ENCODE results near the gene HEPN1. TPM values are rescaled to one million over a fixed set of nuclear protein-coding genes. Genes with fewer than 3 reads are reported as not detected.

HEPN1 gene
- total and polyA plus RNA-seq, 2 of the 8 experiments (the other 6 are each of a cell fraction or from before 2014, with no cell fraction given) = not detected

- Histone ChIP-seq H2BK12ac (ENCODE audit: low read depth, low read length) (no peak overlapping the region), H3K23me2 (ENCODE audit: low read depth, low read length) (peaks cover 15% of the 10 kb centered on the region; the same call in 1 of the 2 replicates), H3K36me3 (ENCODE audit: control insufficient read depth in 2 of 4, insufficient read depth in 4 of 4, low read length in 3 of 4) (no peaks in the 10 kb centered on the region), H4K8ac (ENCODE audit: extremely low read depth, insufficient read depth, low read length) (no peak overlapping the region), H3K9me3 (ENCODE audit: insufficient read depth in 2 of 2, low read depth in 1 of 2, low read length in 1 of 2) (no peaks in the 10 kb centered on the region), H2BK20ac (ENCODE audit: low read length) (no peak overlapping the region), H2BK120ac (replicated peaks; ENCODE audit: low read depth, low read length) (no peak overlapping the region), H4K20me1 (replicated peaks in 1 of 2; ENCODE audit: control insufficient read depth in 1 of 2, insufficient read depth in 2 of 2, low read length in 2 of 2) (no peaks in the 10 kb centered on the region), H2BK15ac (ENCODE audit: low read length) (no peak overlapping the region), H3K79me1 (ENCODE audit: low read depth, low read length) (no peaks in the 10 kb centered on the region), H2BK5ac (ENCODE audit: low read depth, low read length) (no peak overlapping the region), H4K91ac (replicated peaks; ENCODE audit: insufficient read length, low read length) (no peak overlapping the region), H2AFZ (ENCODE audit: low read length) (no peak overlapping the region), H2AK5ac (ENCODE audit: low read depth, low read length) (no peak overlapping the region), H3K79me2 (ENCODE audit: control insufficient read depth in 1 of 2, insufficient read depth in 2 of 2, low read length in 2 of 2) (no peaks in the 10 kb centered on the region), H3K23ac (ENCODE audit: insufficient read length) (no peak overlapping the region), H3K14ac (ENCODE audit: insufficient read length) (no peak overlapping the region), H3K4ac (replicated peaks; ENCODE audit: insufficient read length, low read depth, low read length) (no peak overlapping the region), H4K5ac (ENCODE audit: insufficient read length, low read depth, low read length) (no peak overlapping the region), H3K27me3 (replicated peaks in 1 of 4; ENCODE audit: control insufficient read depth in 3 of 4, extremely low read depth in 1 of 4, insufficient read depth in 3 of 4, low read length in 3 of 4) (peaks cover 0 to 5% (median 0%) of the 10 kb centered on the region in 4 experiments; a peak in 3 of 7 replicates), H3K18ac (ENCODE audit: extremely low read depth, low read length) (no peak overlapping the region), H3K4me3 (ENCODE audit: extremely low read depth in 1 of 4, insufficient read depth in 2 of 4, low read depth in 3 of 4, low read length in 4 of 4) (peak overlapping the region in 1 of 4 experiments; percentile 84; a peak in 2 of 8 replicates), H3K4me1 (replicated peaks in 1 of 4; ENCODE audit: control insufficient read depth in 3 of 4, insufficient read depth in 4 of 4, low read length in 3 of 4) (peaks cover 0 to 4% (median 2%) of the 10 kb centered on the region in 4 experiments; a peak in 3 of 7 replicates), H3K27ac (ENCODE audit: low read depth, low read length) (no peak overlapping the region), H3K56ac (replicated peaks; ENCODE audit: insufficient read length, low read depth, low read length) (no peak overlapping the region), H3K9ac (replicated peaks in 1 of 4; ENCODE audit: extremely low read depth in 1 of 4, low read depth in 3 of 4, low read length in 3 of 4) (no peak overlapping the region), H3K4me2 (ENCODE audit: insufficient read depth in 1 of 2, low read depth in 2 of 2, low read length in 2 of 2) (peak overlapping the region; percentile 75 to 82; a peak in 3 of 4 replicates)
- no peak for FAIRE-seq
- no peak for DNase-seq (ENCODE audit: low read depth in 1 of 2, low spot score in 2 of 2)
- POLR2A ChIA-PET (ENCODE audit: partially characterized antibody) = interaction anchor here (1.1 kb wide), 1 partner anchor 35 kb away, joined by 3 read pairs; no protein-coding TSS in a partner anchor
- CTCF ChIA-PET (ENCODE audit: partially characterized antibody) = interaction anchor here (0.9 to 1.6 kb wide), 2 partner anchors 12 to 20 kb away, joined by 3 to 5 read pairs; no protein-coding TSS in a partner anchor
- TF ChIP-seq NANOG (IDR thresholded peaks at IDR 0.05; ENCODE audit: insufficient read depth, low read depth, low read length, poor library complexity, severe bottlenecking) (no peak), CTBP2 (IDR thresholded peaks at IDR 0.05; ENCODE audit: borderline replicate concordance, insufficient read depth, insufficient read length, low read length) (no peak), CBX8 (IDR thresholded peaks at IDR 0.05; ENCODE audit: borderline replicate concordance, low read depth, low read length) (no peak), SIRT6 (IDR thresholded peaks at IDR 0.05; ENCODE audit: low read length) (no peak), RAD21 (IDR thresholded peaks at IDR 0.05 in 1 of 2, conservative IDR thresholded peaks at IDR 0.05 in 1 of 2; ENCODE audit: low read depth in 2 of 2, low read length in 2 of 2) (no peak), MAX (IDR thresholded peaks at IDR 0.05) (no peak), RNF2 (IDR thresholded peaks at IDR 0.05; ENCODE audit: borderline replicate concordance, low read depth, low read length, missing control alignments, poor library complexity, severe bottlenecking) (no peak), E2F6 (IDR thresholded peaks at IDR 0.05) (no peak)
- TF ChIP-seq, protein P1, sequence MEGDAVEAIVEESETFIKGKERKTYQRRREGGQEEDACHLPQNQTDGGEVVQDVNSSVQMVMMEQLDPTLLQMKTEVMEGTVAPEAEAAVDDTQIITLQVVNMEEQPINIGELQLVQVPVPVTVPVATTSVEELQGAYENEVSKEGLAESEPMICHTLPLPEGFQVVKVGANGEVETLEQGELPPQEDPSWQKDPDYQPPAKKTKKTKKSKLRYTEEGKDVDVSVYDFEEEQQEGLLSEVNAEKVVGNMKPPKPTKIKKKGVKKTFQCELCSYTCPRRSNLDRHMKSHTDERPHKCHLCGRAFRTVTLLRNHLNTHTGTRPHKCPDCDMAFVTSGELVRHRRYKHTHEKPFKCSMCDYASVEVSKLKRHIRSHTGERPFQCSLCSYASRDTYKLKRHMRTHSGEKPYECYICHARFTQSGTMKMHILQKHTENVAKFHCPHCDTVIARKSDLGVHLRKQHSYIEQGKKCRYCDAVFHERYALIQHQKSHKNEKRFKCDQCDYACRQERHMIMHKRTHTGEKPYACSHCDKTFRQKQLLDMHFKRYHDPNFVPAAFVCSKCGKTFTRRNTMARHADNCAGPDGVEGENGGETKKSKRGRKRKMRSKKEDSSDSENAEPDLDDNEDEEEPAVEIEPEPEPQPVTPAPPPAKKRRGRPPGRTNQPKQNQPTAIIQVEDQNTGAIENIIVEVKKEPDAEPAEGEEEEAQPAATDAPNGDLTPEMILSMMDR (IDR thresholded peaks at IDR 0.05; ENCODE audit: control extremely low read depth in 1 of 3, insufficient read depth in 1 of 3, low read depth in 1 of 3, low read length in 3 of 3) = no peak
Measured at GRCh38 chr11:124955035-124955434, 36.0 kb downstream of the HEPN1 start.
